PC-3 (cell line): ENCODE results near the gene PKN2. TPM values are rescaled to one million over a fixed set of nuclear protein-coding genes. Genes with fewer than 3 reads are reported as not detected.
A peak's percentile ranks its signal among the peaks of the same experiment; 100 is the strongest.

Experiments
- ATAC-seq: fragments of 200-7000 bp; cut with Tn5 transposase; 2 replicates; pipeline ENCODE4 v1.9.1; 2020; ENCODE audit warnings: mild to moderate bottlenecking, moderate library complexity
- BruUV-seq: library from RNA; stranded (reverse); fragments of 400-500 nt; replicated peaks from 2 replicates; lab custom pipeline; 2021; lab: Mats Ljungman, UMichigan
- CTCF ChIA-PET: fragments of 300-600 bp; sonication (Branson Sonifier 250); formaldehyde crosslinking; loops from one replicate; lab custom pipeline; 2022; ENCODE audit warnings: antibody characterized with exemption; lab: Charles Lee
- POLR2A ChIA-PET: fragments of 300-600 bp; sonication (Branson Sonifier 250); formaldehyde crosslinking; loops from one replicate; lab custom pipeline; 2022; ENCODE audit warnings: antibody characterized with exemption; ENCODE audit not compliant: unreplicated experiment; lab: Charles Lee
- DNase-seq: peaks from one replicate; pipeline ENCODE4 v3.0.0-alpha.2; 2015
- H2AFZ ChIP-seq: fragments of 300-600 bp; sonication (generic); 2 replicates; pipeline ENCODE4 v1.6.0; 2016; ENCODE audit warnings: antibody characterized with exemption, low read length
- H3F3A ChIP-seq: fragments of 300-600 bp; sonication (generic); one replicate; pipeline ENCODE4 v1.6.0; 2017; ENCODE audit warnings: antibody characterized with exemption, low read length, control low read depth, mild to moderate bottlenecking; ENCODE audit not compliant: unreplicated experiment
- H3K27ac ChIP-seq: fragments of 300-600 bp; sonication (generic); 2 replicates; pipeline ENCODE4 v1.5.1; 2016; ENCODE audit warnings: mild to moderate bottlenecking, low read length
- H3K27me3 ChIP-seq: fragments of 300-600 bp; sonication (generic); 2 replicates; pipeline ENCODE4 v1.6.1; 2016; ENCODE audit warnings: low read length, mixed read lengths
- H3K36me3 ChIP-seq: fragments of 300-600 bp; sonication (generic); 2 replicates; pipeline ENCODE4 v1.6.1; 2016; ENCODE audit warnings: low read depth, mixed run types, low read length, mixed read lengths
- H3K4me1 ChIP-seq: fragments of 300-600 bp; sonication (generic); 2 replicates; pipeline ENCODE4 v1.5.1; 2016; ENCODE audit warnings: low read length; ENCODE audit not compliant: insufficient read depth
- H3K4me2 ChIP-seq: fragments of 300-600 bp; sonication (generic); 2 replicates; pipeline ENCODE4 v1.6.0; 2016; ENCODE audit warnings: low read length
- H3K4me3 ChIP-seq: fragments of 300-600 bp; sonication (generic); 2 replicates; pipeline ENCODE4 v1.5.1; 2016; ENCODE audit warnings: mild to moderate bottlenecking, low read length, mixed read lengths
- H3K79me2 ChIP-seq: fragments of 300-600 bp; sonication (generic); 2 replicates; pipeline ENCODE4 v1.6.1; 2017; ENCODE audit warnings: low read length, mixed read lengths
- H3K9ac ChIP-seq: fragments of 300-600 bp; sonication (generic); 2 replicates; pipeline ENCODE4 v1.6.0; 2016; ENCODE audit warnings: mild to moderate bottlenecking, low read length
- H3K9me2 ChIP-seq: fragments of 300-600 bp; sonication (generic); replicated peaks from 2 replicates; pipeline ENCODE4 v1.6.1; 2016; ENCODE audit warnings: mixed run types, low read length, mixed read lengths
- H3K9me3 ChIP-seq: fragments of 300-600 bp; sonication (generic); 2 replicates; pipeline ENCODE4 v1.6.1; 2016; ENCODE audit warnings: low read length, mixed read lengths
- H4K20me1 ChIP-seq: fragments of 300-600 bp; sonication (generic); 2 replicates; pipeline ENCODE4 v1.6.1; 2016; ENCODE audit warnings: low read length, mixed read lengths
- CTCF ChIP-seq: fragments of 300-600 bp; sonication (generic); conservative IDR thresholded peaks from 2 replicates; pipeline ENCODE4 v1.5.1; 2017; ENCODE audit warnings: antibody characterized with exemption, low read depth, mild to moderate bottlenecking, low read length
- EZH2 ChIP-seq: fragments of 300-600 bp; sonication (generic); IDR thresholded peaks from one replicate; pipeline ENCODE4 v1.6.1; 2017; ENCODE audit warnings: antibody characterized with exemption, mild to moderate bottlenecking, low read length; ENCODE audit not compliant: unreplicated experiment
- EZH2phosphoT487 ChIP-seq: fragments of 300-600 bp; sonication (generic); IDR thresholded peaks from 2 replicates; pipeline ENCODE4 v1.6.1; 2018; ENCODE audit warnings: mild to moderate bottlenecking, antibody characterized with exemption, low read length, borderline replicate concordance
- intact Hi-C: fragments of 100-400 bp; cut with micrococcal nuclease; formaldehyde crosslinking; loops from 2 replicates; pipeline ENCODE4 v1.9.0; 2023
- total RNA-seq: library from RNA; depleted of rRNA; stranded (reverse); fragments of >200 nt; gene quantifications from 2 replicates; pipeline ENCODE4 v1.2.3, GENCODE V29; 2014

The PKN2 gene
- total RNA-seq, 1 experiment from 2014 or later: 20.8 TPM

- ATAC-seq (peak; percentile 18; the same call in 1 of the 2 replicates), DNase-seq (peak; percentile 64)
- H4K20me1 ChIP-seq: no peaks in the 10 kb centered on the region
- no peak overlapping the region for H3K4me3 ChIP-seq
- H2AFZ ChIP-seq: no peak overlapping the region
- no peak overlapping the region for H3K4me2 ChIP-seq
- H3F3A ChIP-seq: no peaks in the 10 kb centered on the region
- ChIA-PET CTCF (no interaction called here), POLR2A (no interaction called here)
- intact Hi-C loops: no loop called here
- peak; percentile 88 for TF ChIP-seq CTCF
- TF ChIP-seq EZH2phosphoT487: no peak
- no peaks in the 10 kb centered on the region for H3K9me2 ChIP-seq
- no TSS peak for BruUV-seq
- peaks cover 9% of the 10 kb centered on the region for H3K4me1 ChIP-seq
- H3K9ac ChIP-seq: no peak overlapping the region
- no peaks in the 10 kb centered on the region for H3K27me3 ChIP-seq
- no peak overlapping the region for H3K27ac ChIP-seq
- H3K36me3 ChIP-seq: peaks cover 28% of the 10 kb centered on the region
- no peaks in the 10 kb centered on the region for H3K79me2 ChIP-seq
- H3K9me3 ChIP-seq: no peaks in the 10 kb centered on the region
Observed at GRCh38 chr1:88800382-88801051, 116.4 kb downstream of the PKN2 start.

DNA sequence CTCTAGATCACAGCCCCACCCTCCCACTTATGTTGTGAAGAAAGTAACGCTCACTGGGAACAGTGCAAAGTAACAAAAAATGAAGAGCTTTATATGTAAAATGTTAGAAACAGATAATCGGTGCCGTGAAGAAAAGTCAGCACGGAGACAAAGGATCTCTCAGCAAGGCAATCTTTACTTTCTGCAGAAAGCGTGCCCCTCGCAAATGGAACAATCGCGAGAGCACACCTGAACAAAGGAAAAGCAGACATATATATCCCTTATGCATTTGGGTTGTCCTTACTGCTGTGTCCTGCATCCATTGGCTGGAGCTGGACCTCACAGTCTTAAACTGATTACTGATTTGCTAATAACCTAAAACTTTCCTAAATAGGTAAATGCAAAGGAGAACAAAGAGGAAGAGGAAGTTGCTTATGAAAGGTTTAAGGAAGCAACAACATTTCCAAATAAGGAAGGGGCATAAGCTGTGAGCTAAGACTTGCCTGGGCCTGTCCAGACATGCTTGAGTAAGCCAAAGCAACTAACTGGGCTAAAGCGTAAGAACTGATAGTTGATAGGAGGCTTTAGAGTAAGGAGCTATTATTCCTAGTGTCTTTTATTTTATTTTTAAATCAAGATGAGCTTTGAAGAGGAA lies 117.6 kb downstream of the PKN2 start:
- H3K79me2 ChIP-seq: no peaks in the 10 kb centered on the region
- ATAC-seq (no peak), DNase-seq (no peak)
- no peak overlapping the region for H3K9ac ChIP-seq
- H3K4me1 ChIP-seq: peaks cover 9% of the 10 kb centered on the region
- intact Hi-C loops: no loop called here
- BruUV-seq: no TSS peak
- H2AFZ ChIP-seq: no peak overlapping the region
- peaks cover 34% of the 10 kb centered on the region for H3K36me3 ChIP-seq
- H3K27me3 ChIP-seq: no peaks in the 10 kb centered on the region
- no peaks in the 10 kb centered on the region for H3K9me2 ChIP-seq
- no peaks in the 10 kb centered on the region for H4K20me1 ChIP-seq
- no peaks in the 10 kb centered on the region for H3F3A ChIP-seq
- no peak for TF ChIP-seq CTCF
- no peak for TF ChIP-seq EZH2phosphoT487
- no peak for TF ChIP-seq EZH2
- H3K9me3 ChIP-seq: no peaks in the 10 kb centered on the region
- H3K4me3 ChIP-seq: no peak overlapping the region
- CTCF ChIA-PET: no interaction called here
- POLR2A ChIA-PET: no interaction called here
- H3K27ac ChIP-seq: no peak overlapping the region
- no peak overlapping the region for H3K4me2 ChIP-seq

DNA sequence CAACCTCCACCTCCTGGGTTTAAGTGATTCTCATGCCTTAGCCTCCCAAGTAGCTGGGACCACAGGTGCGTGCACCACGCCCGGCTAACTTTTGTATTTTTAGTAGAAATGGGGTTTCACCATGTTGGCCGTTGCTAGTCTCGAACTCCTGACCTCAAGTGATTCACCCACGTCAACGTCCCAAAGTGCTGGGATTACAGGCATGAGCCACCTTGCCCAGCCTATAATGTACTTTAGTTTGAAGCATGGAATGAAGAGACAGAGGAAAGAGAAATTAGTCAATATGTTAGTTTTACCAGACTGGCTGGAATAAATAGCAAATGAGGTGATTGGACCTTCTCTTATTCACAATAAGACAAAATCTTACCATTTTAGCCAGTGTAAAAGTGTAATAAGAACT lies 118.3 kb downstream of the PKN2 start:
- TF ChIP-seq EZH2: no peak
- no peak for TF ChIP-seq CTCF
- no peak for TF ChIP-seq EZH2phosphoT487
- H3K36me3 ChIP-seq: peaks cover 34% of the 10 kb centered on the region
- DNase-seq (no peak), ATAC-seq (no peak)
- H3F3A ChIP-seq: no peaks in the 10 kb centered on the region
- no peak overlapping the region for H2AFZ ChIP-seq
- H3K27ac ChIP-seq: no peak overlapping the region
- intact Hi-C loops: no loop called here
- H3K4me3 ChIP-seq: no peak overlapping the region
- no peak overlapping the region for H3K9ac ChIP-seq
- H3K79me2 ChIP-seq: no peaks in the 10 kb centered on the region
- no TSS peak for BruUV-seq
- no peaks in the 10 kb centered on the region for H3K9me3 ChIP-seq
- ChIA-PET CTCF (no interaction called here), POLR2A (no interaction called here)
- H3K27me3 ChIP-seq: no peaks in the 10 kb centered on the region
- H3K4me1 ChIP-seq: peaks cover 9% of the 10 kb centered on the region
- H3K4me2 ChIP-seq: no peak overlapping the region
- no peaks in the 10 kb centered on the region for H3K9me2 ChIP-seq
- H4K20me1 ChIP-seq: no peaks in the 10 kb centered on the region
